ENCODE data around the gene SOWAHB. TPM values are rescaled to one million over a fixed set of nuclear protein-coding genes. Genes with fewer than 3 reads are reported as not detected.

The SOWAHB gene
- total RNA-seq, 2 donors from 2014 or later: not detected

- no peak for TF ChIP-seq CTCF (IDR thresholded peaks at IDR 0.05)
- Histone ChIP-seq H3K27me3 (peaks cover 0 to 3% of the 10 kb centered on the region in 2 donors), H3K4me1 (peaks cover 0 to 19% of the 10 kb centered on the region in 2 donors), H3K9me3 (no peaks in the 10 kb centered on the region), H3K4me3 (no peak overlapping the region), H3K27ac (no peak overlapping the region), H3K36me3 (no peaks in the 10 kb centered on the region)
- DNase-seq (ENCODE audit: low spot score): no peak
These were observed 3.2 kb downstream of the SOWAHB start for GRCh38 chr4:76894537-76895255.

- no peaks in the 10 kb centered on the region for H3K9me3 ChIP-seq
- H3K27ac ChIP-seq: no peak overlapping the region
- H3K4me1 ChIP-seq: peaks cover 0 to 11% of the 10 kb centered on the region in 2 donors
- no peak overlapping the region for H3K4me3 ChIP-seq
- DNase-seq (ENCODE audit: low spot score): no peak
- H3K36me3 ChIP-seq: no peaks in the 10 kb centered on the region
- peaks cover 0 to 2% of the 10 kb centered on the region in 2 donors for H3K27me3 ChIP-seq
- TF ChIP-seq CTCF (IDR thresholded peaks at IDR 0.05): no peak
These were observed 5.3 kb downstream of the SOWAHB start for GRCh38 chr4:76892601-76893000.

- no peak for DNase-seq (ENCODE audit: low spot score)
- H3K36me3 ChIP-seq: no peaks in the 10 kb centered on the region
- no peaks in the 10 kb centered on the region for H3K9me3 ChIP-seq
- no peak for TF ChIP-seq CTCF (IDR thresholded peaks at IDR 0.05)
- no peak overlapping the region for H3K27ac ChIP-seq
- no peaks in the 10 kb centered on the region for H3K27me3 ChIP-seq
- H3K4me3 ChIP-seq: no peak overlapping the region
- peaks cover 0 to 5% of the 10 kb centered on the region in 2 donors for H3K4me1 ChIP-seq
These were observed 5.9 kb downstream of the SOWAHB start for GRCh38 chr4:76892001-76892400.

GRCh38 chr4:76886848-76887441 lies 11.0 kb downstream of the SOWAHB start:
- no peak for DNase-seq (ENCODE audit: low spot score)
- no peak for TF ChIP-seq CTCF (IDR thresholded peaks at IDR 0.05)
- Histone ChIP-seq H3K9me3 (no peaks in the 10 kb centered on the region), H3K36me3 (no peaks in the 10 kb centered on the region), H3K4me1 (no peaks in the 10 kb centered on the region), H3K27ac (no peak overlapping the region), H3K4me3 (no peak overlapping the region), H3K27me3 (no peaks in the 10 kb centered on the region)

- H3K36me3 ChIP-seq: no peaks in the 10 kb centered on the region
- TF ChIP-seq CTCF (IDR thresholded peaks at IDR 0.05): no peak
These were observed 11.7 kb downstream of the SOWAHB start for GRCh38 chr4:76886214-76886613.

More at GRCh38 chr4:76886214-76886613, 11.7 kb downstream of the SOWAHB start:
- DNase-seq (ENCODE audit: low spot score): no peak
- no peaks in the 10 kb centered on the region for H3K27me3 ChIP-seq
- no peak overlapping the region for H3K4me3 ChIP-seq
- no peaks in the 10 kb centered on the region for H3K4me1 ChIP-seq
- H3K9me3 ChIP-seq: no peaks in the 10 kb centered on the region
- no peak overlapping the region for H3K27ac ChIP-seq
